Choroid plexus epithelial cell (primary cell): Measurements from ENCODE around the gene KRTAP4-12.
"Not testable (repeated sequence)": the region's sequence is repeated elsewhere in the genome, so short reads cannot be mapped to it uniquely, and the experiment has no call there.

Experiments used
- DNase-seq: peaks from one replicate; pipeline ENCODE4 v3.0.0-alpha.2; 2010; ENCODE audit warnings: low read depth
- H3K4me3 ChIP-seq: 2 replicates; pipeline ENCODE4 v1.5.1; 2011; ENCODE audit warnings: low read depth, mild to moderate bottlenecking, control low read depth, low read length, moderate library complexity
- TF ChIP-seq, protein P1 (sequence below): conservative IDR thresholded peaks from 2 replicates; pipeline ENCODE4 v1.5.1; 2011; ENCODE audit warnings: low read depth, mild to moderate bottlenecking, control low read depth, inconsistent platforms, low read length, moderate library complexity

Gene KRTAP4-12

DNA sequence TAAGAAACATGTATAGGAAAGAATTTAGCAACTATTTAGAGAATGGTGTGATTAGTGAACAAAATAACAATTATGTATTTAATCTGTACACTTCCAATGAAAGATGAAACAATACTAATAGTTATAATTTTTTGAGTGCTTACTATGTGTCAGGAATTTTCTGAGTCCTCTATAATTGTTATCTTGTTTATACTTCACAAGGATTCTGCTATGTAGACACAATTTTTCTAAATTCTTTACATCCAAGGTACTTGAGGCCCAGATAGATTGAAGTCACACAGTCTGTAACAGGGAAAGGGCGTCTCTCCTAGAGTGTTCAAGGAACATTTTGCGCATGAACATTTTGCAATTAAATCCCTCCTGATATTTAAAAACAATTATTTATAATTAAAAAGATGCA is 1.1 kb upstream of the KRTAP4-12 start:
- no peak overlapping the region for H3K4me3 ChIP-seq
- TF ChIP-seq, protein P1, sequence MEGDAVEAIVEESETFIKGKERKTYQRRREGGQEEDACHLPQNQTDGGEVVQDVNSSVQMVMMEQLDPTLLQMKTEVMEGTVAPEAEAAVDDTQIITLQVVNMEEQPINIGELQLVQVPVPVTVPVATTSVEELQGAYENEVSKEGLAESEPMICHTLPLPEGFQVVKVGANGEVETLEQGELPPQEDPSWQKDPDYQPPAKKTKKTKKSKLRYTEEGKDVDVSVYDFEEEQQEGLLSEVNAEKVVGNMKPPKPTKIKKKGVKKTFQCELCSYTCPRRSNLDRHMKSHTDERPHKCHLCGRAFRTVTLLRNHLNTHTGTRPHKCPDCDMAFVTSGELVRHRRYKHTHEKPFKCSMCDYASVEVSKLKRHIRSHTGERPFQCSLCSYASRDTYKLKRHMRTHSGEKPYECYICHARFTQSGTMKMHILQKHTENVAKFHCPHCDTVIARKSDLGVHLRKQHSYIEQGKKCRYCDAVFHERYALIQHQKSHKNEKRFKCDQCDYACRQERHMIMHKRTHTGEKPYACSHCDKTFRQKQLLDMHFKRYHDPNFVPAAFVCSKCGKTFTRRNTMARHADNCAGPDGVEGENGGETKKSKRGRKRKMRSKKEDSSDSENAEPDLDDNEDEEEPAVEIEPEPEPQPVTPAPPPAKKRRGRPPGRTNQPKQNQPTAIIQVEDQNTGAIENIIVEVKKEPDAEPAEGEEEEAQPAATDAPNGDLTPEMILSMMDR, result no peak
- no peak for DNase-seq

GRCh38 chr17:41123292-41123990 is 541 bp downstream of the KRTAP4-12 start:
- H3K4me3 ChIP-seq, DNase-seq: not testable (repeated sequence)

DNA sequence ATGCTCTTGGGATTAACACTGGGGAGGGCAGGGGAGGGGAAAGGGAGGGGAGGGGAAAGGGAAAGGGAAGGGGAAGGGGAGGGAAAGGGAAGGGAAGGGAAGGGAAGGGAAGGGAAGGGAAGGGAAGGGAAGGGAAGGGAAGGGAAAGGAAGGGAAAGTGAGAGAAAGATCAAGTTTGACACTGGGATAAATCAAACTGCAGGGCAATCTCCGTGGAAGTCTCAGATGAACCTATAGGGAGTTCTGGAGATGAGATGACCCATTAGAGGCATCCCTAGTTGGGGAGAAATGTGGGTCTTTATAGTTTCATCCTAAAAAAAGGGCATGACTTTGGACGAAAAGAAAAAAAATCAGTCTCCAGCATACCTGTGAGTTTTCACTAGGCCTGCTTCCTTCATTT is 2.2 kb downstream of the KRTAP4-12 start:
- no peak overlapping the region for H3K4me3 ChIP-seq
- TF ChIP-seq, protein P1, result no peak
- no peak for DNase-seq

DNA sequence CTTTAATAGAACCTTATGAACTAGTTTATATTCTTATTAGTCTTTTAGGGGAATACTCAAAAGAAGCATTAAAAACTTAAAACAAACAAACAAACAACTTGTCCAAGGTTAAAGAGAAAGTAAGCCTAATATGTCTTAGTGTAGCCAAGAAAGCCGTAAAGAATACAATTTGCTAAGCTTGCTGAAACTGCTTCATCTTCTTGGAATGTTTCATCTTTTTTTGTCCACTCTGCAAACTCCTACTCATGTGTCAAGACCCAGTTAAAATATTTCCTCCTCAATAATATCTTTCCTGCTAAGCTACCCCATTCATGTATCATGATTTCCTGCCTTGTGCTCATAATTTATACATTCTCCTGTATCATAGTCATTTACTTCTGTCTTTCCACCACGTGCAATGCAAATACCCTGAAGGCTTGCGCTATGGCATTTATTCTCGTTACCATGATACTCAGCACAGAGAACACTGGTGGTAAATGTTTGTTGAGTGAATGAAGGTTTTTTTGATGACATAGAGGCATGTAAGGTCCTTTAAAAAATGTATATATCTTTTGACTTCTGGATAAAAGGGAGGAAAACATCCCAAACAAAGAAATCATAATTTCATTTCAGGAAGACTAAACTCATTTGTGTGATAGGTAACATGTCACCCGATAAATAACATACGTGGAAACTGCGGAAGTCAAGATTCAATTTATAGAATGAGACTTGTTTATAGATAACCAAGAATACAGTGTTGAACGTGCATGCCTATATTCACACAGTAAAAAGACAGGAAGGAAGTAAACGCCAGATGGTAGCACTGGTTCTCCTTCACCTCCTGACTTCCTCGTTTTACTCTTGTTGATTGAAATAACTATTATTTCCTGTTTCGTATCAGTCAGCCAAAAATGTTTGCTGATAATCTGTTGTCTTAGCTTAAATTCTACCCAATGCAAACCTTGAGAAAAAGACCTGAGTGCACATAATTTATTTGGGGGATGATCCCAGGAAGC is 4.0 kb downstream of the KRTAP4-12 start:
- DNase-seq, H3K4me3 ChIP-seq: not testable (repeated sequence)

GRCh38 chr17:41118721-41119120 is 5.3 kb downstream of the KRTAP4-12 start:
- DNase-seq, result no peak
- TF ChIP-seq, protein P1, result no peak
- no peak overlapping the region for H3K4me3 ChIP-seq

- H3K4me3 ChIP-seq, result not testable (repeated sequence)
These were observed 6.1 kb downstream of the KRTAP4-12 start, which contains the start of gene KRTAP4-11 for GRCh38 chr17:41117846-41118386. Gene KRTAP4-11 (minus strand): TSS chr17:41118373. CDS start chr17:41118315, 58 bp downstream.

DNA sequence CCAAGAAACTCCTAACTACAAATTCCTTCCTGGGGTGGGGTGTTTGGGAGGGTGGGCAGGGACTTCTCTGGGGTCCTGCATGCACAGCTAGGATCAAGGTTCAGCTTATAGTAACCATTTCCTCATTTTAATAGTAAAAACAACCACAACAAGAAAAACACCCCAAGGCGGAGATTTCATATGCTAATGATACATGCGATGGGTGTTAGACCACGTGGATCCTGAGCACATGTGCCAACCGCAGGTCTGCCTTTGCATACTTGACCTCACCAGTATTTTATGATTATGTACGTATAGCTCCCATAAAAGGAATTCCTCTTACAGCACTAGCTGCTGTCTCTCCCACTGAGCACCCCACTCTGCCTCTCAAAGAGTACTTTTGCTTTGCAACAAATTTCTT is 7.7 kb downstream of the KRTAP4-12 start:
- TF ChIP-seq, protein P1, result no peak

More at GRCh38 chr17:41117846-41118386, 6.1 kb downstream of the KRTAP4-12 start, which contains the start of gene KRTAP4-11:
- not testable (repeated sequence) for DNase-seq

GRCh38 chr17:41111151-41111885 is 12.7 kb downstream of the KRTAP4-12 start:
- H3K4me3 ChIP-seq, result no peak overlapping the region
- DNase-seq, result no peak

More for the DNA sequence above, 7.7 kb downstream of the KRTAP4-12 start:
- H3K4me3 ChIP-seq, result no peak overlapping the region
- no peak for DNase-seq

DNA sequence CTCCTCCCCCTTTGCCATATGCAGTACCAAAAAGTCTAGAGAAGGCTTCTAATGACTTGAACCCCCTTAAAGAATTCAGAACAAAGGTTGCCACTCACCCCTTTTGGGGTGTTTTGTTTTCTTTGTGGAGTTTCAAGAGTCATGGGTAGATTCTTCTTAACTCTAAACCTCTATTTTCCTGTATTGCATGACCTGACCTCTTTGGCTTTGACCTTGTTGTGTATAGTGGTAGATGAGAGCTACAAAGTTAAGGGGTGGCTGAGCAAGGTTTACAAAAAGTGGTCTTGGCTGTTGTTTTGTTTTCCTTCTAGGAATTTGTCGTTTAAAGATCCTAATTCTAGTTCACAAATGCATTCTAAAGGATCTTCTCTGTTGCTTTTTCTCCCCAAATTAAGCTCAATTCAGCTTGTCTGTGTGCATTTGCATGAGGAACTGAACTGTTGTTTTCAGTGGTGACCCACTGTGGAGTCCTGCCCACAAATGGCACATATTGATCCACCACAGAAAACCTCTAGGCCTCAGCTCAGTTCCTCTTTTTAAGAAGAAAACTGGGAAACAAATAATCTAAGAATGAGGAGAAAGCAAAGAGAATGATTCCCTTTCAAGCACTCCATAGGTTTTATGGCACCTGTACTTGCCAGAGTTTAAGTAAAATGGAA is 15.1 kb downstream of the KRTAP4-12 start:
- not testable (repeated sequence) for H3K4me3 ChIP-seq, DNase-seq

More at GRCh38 chr17:41111151-41111885, 12.7 kb downstream of the KRTAP4-12 start:
- TF ChIP-seq, protein P1, result no peak
